Uterus (tissue), 2 donors: ENCODE data around the gene FAM163B.

Source experiments
- POLR2A ChIP-seq, 2 donors: fragments of 450-650 bp; IDR thresholded peaks; one replicate each; pipeline ENCODE4 v1.6.1; 2016; ENCODE audit warnings: antibody characterized with exemption in 2 of 2, mild to moderate bottlenecking in 1 of 2, moderate library complexity in 1 of 2
- TF ChIP-seq, protein P1 (sequence below), 4 experiments: fragments of 200-600 bp in 2 of 4; fragments of 450-650 bp in 2 of 4; sonication (generic) in 2 of 4; IDR thresholded peaks; one replicate each; pipeline ENCODE4 v1.5.1; 2016 to 2019; ENCODE audit warnings: antibody characterized with exemption in 4 of 4, mild to moderate bottlenecking in 2 of 4, moderate library complexity in 1 of 4

DNA sequence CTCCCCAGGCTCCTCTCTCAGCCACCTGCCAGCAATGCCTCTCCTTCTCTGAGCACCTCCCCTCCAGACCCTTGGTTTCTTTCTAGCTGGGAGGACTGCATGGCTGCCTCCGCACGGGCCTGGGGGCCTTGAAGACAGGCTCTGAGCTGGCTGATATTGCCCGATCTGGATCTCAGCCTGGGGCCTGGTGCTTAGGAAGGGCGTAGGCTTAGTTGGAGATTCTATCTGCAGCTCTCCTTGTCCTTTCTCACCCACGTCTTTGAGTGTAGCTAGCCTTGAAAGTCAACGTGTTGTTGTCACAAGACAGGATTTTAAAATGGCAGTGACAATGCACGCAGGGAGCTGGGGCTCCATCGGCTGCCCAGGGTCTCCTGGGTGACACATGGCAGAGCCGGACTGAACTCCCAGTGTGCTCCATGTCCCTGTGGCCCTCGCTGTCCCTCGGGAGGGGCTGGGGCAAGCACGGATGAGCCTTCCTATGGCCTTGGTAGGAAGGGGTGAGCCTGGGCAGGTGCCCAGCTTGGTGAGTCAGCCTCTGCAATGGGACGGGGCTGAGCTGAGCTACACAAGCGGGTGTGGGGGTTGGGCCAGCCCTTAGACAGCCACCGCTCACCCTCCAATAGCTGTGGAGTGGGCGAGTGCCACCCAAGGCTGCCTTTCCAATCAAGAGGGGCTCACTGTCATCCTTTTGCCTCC is 65.3 kb downstream of the FAM163B start:
- TF ChIP-seq, protein P1, sequence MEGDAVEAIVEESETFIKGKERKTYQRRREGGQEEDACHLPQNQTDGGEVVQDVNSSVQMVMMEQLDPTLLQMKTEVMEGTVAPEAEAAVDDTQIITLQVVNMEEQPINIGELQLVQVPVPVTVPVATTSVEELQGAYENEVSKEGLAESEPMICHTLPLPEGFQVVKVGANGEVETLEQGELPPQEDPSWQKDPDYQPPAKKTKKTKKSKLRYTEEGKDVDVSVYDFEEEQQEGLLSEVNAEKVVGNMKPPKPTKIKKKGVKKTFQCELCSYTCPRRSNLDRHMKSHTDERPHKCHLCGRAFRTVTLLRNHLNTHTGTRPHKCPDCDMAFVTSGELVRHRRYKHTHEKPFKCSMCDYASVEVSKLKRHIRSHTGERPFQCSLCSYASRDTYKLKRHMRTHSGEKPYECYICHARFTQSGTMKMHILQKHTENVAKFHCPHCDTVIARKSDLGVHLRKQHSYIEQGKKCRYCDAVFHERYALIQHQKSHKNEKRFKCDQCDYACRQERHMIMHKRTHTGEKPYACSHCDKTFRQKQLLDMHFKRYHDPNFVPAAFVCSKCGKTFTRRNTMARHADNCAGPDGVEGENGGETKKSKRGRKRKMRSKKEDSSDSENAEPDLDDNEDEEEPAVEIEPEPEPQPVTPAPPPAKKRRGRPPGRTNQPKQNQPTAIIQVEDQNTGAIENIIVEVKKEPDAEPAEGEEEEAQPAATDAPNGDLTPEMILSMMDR (IDR thresholded peaks at IDR 0.05): no peak
- no peak for TF ChIP-seq POLR2A (IDR thresholded peaks at IDR 0.05)
